A549 (cell line): ENCODE results near the gene ADCYAP1R1. TPM values are rescaled to one million over a fixed set of nuclear protein-coding genes. Genes with fewer than 3 reads are reported as not detected.

Source experiments
- ATAC-seq, 2 experiments: fragments of 200-7000 bp in 1 of 2; fragments of >200 bp in 1 of 2; cut with Nextera tagmentation in 1 of 2; cut with Tn5 transposase in 1 of 2; 3 replicates each; pipeline versions ENCODE4 v1.8.0 to v1.9.1; 2018 to 2020; ENCODE audit warnings: mild to moderate bottlenecking in 1 of 2, moderate library complexity in 1 of 2
- CTCF ChIA-PET: fragments of 300-600 bp; sonication (Branson Sonifier 250); formaldehyde crosslinking; extraction: SDS; loops from one replicate; lab custom pipeline; 2021; ENCODE audit warnings: antibody characterized with exemption, inconsistent platforms; lab: Yijun Ruan, JAX
- POLR2A ChIA-PET: fragments of 350-600 bp; formaldehyde crosslinking; extraction: SDS; loops from one replicate; lab custom pipeline; 2021; ENCODE audit warnings: antibody characterized with exemption, inconsistent platforms; lab: Yijun Ruan, JAX
- DNase-seq, 2 experiments: peaks; one replicate each; pipeline versions ENCODE4 v3.0.0 to v3.0.0-alpha.2; 2011 to 2016; ENCODE audit warnings: low read depth in 1 of 2, low spot score in 1 of 2
- FAIRE-seq: peaks from 2 replicates; lab custom pipeline; 2011; peaks lifted over from hg19 to GRCh38; lab: Jason Lieb, UNC
- H3K27ac ChIP-seq, 2 experiments: fragments of >200 bp; sonication (Bioruptor Twin); formaldehyde crosslinking; 3 replicates each; pipeline ENCODE4 v1.5.1; 2016 to 2017
- H3K4me1 ChIP-seq: fragments of >200 bp; sonication (Bioruptor Twin); formaldehyde crosslinking; 3 replicates; pipeline ENCODE4 v1.6.1; 2016
- H3K4me2 ChIP-seq: fragments of >200 bp; sonication (Bioruptor Twin); formaldehyde crosslinking; 3 replicates; pipeline ENCODE4 v1.6.1; 2016
- H3K4me3 ChIP-seq: fragments of >200 bp; sonication (Bioruptor Twin); formaldehyde crosslinking; 3 replicates; pipeline ENCODE4 v1.5.1; 2016
- H3K9me3 ChIP-seq: fragments of >200 bp; sonication (Bioruptor Twin); formaldehyde crosslinking; 3 replicates; pipeline ENCODE4 v1.6.1; 2016
- BHLHE40 ChIP-seq: IDR thresholded peaks from 2 replicates; pipeline ENCODE4 v1.6.1; 2012; ENCODE audit warnings: low read depth, low read length, inconsistent platforms
- CBX2 ChIP-seq: fragments of 200-600 bp; sonication (generic); IDR thresholded peaks from 2 replicates; pipeline ENCODE4 v1.6.1; 2016; ENCODE audit warnings: low read depth, mild to moderate bottlenecking, borderline replicate concordance
- CHD2 ChIP-seq: fragments of 150-350 bp; IDR thresholded peaks from 2 replicates; pipeline ENCODE4 v1.6.1; 2014; ENCODE audit warnings: low read length; ENCODE audit not compliant: partially characterized antibody
- CHD4 ChIP-seq: fragments of 200-600 bp; sonication (generic); IDR thresholded peaks from 2 replicates; pipeline ENCODE4 v1.6.1; 2016; ENCODE audit warnings: antibody characterized with exemption, mild to moderate bottlenecking, borderline replicate concordance
- FOXS1 ChIP-seq: fragments of 250-450 bp; sonication (Bioruptor Pico); IDR thresholded peaks from 2 replicates; pipeline ENCODE4 v1.5.0; 2020; ENCODE audit warnings: mild to moderate bottlenecking, moderate library complexity
- HMGXB4 ChIP-seq: fragments of 250-450 bp; sonication (Bioruptor Pico); IDR thresholded peaks from 2 replicates; pipeline ENCODE4 v1.5.0; 2021; ENCODE audit warnings: mild to moderate bottlenecking, moderate library complexity, borderline replicate concordance
- HOXB5 ChIP-seq: fragments of 250-450 bp; sonication (Bioruptor Pico); IDR thresholded peaks from 2 replicates; pipeline ENCODE4 v1.5.0; 2020; ENCODE audit warnings: mild to moderate bottlenecking, moderate library complexity
- KDM1A ChIP-seq: fragments of 200-600 bp; sonication (generic); IDR thresholded peaks from 2 replicates; pipeline ENCODE4 v1.6.1; 2016; ENCODE audit warnings: low read depth, mild to moderate bottlenecking
- NFE2L2 ChIP-seq: fragments of 150-350 bp; conservative IDR thresholded peaks from 2 replicates; pipeline ENCODE4 v1.6.1; 2014; ENCODE audit warnings: low read length
- RARB ChIP-seq: fragments of 250-450 bp; sonication (Bioruptor Pico); IDR thresholded peaks from 2 replicates; pipeline ENCODE4 v1.8.0; 2021; ENCODE audit warnings: mild to moderate bottlenecking, moderate library complexity
- RCOR1 ChIP-seq: fragments of 150-350 bp; IDR thresholded peaks from 2 replicates; pipeline ENCODE4 v1.6.1; 2014; ENCODE audit warnings: antibody characterized with exemption, low read length, low read depth
- RNF2 ChIP-seq: fragments of 200-600 bp; sonication (generic); IDR thresholded peaks from 2 replicates; pipeline ENCODE4 v1.6.1; 2016; ENCODE audit warnings: low read depth, mild to moderate bottlenecking, antibody characterized with exemption, moderate library complexity, borderline replicate concordance
- SREBF2 ChIP-seq: fragments of 450-650 bp; IDR thresholded peaks from 2 replicates; pipeline ENCODE4 v1.6.1; 2014; ENCODE audit warnings: mild to moderate bottlenecking, moderate library complexity
- USF2 ChIP-seq: fragments of 450-650 bp; IDR thresholded peaks from 2 replicates; pipeline ENCODE4 v1.6.1; 2014; ENCODE audit warnings: antibody characterized with exemption
- ZNF302 ChIP-seq: fragments of 250-450 bp; sonication (Bioruptor Pico); IDR thresholded peaks from 2 replicates; pipeline ENCODE4 v1.9.0; 2021; ENCODE audit warnings: inconsistent platforms, mild to moderate bottlenecking, moderate library complexity
- ZSCAN20 ChIP-seq: fragments of 250-450 bp; sonication (Bioruptor Pico); IDR thresholded peaks from 2 replicates; pipeline ENCODE4 v1.8.0; 2022; ENCODE audit warnings: mild to moderate bottlenecking, moderate library complexity
- WGBS: methylation state at CpG from one replicate; pipeline ENCODE4 v1.1.6; 2017; ENCODE audit errors: missing lambda C conversion rate; 5-methylcytosine and 5-hydroxymethylcytosine counted together
- polyA plus RNA-seq, 4 experiments: library from polyadenylated mRNA; depleted of rRNA in 3 of 4; stranded (reverse); fragments of >200 nt; fragmentation: RNase III in 1 of 4; extraction: RNeasy Plus Mini Kit Qiagen cat#74134 plus additional on column Dnase treatment in 1 of 4; gene quantifications; 2 replicates in 3 of 4; 3 replicates in 1 of 4; pipeline ENCODE4 v1.2.3, GENCODE V29; 2011 to 2017
- TF ChIP-seq, protein P1 (sequence below): IDR thresholded peaks from 2 replicates; pipeline ENCODE4 v1.6.1; 2012
- TF ChIP-seq, protein P2 (sequence below): fragments of 200-600 bp; sonication (generic); IDR thresholded peaks from 2 replicates; pipeline ENCODE4 v1.6.1; 2016; ENCODE audit warnings: antibody characterized with exemption, mild to moderate bottlenecking, moderate library complexity

The ADCYAP1R1 gene
- polyA plus RNA-seq, 2 of the 4 experiments (the other 2 are of a cell fraction), result 0.01 TPM; not detected in 1

DNA sequence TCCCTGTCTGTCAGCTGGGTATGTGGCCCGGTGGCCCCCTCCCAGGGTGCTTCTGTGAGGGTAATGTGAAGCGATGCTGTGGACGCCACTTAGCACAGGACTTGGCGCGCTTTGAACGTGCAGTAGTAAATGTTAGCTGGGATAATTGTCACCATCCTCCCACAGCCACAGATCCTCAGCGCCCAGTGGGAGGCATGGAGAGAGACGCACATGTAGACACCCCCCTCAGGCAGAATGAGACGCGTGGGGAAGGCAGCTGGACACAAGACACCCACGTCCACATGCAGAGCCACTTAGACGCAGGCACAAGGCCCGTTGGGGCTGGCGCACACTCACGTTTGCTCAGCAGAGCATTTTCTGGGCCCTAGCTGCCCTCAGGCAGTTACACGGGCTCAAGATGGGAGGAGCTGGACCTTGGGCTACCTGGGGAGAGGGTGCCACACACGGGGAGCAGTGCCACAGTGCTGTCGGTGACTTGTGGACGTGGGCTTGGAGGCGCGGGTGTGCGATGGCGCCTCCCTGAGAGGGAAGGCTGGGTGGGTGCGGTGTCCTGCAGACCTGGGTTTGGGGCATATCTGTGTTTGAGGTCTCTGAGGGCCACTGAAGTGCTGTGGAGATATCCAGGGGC is 26.4 kb downstream of the ADCYAP1R1 start:
- FAIRE-seq, result no peak

DNA sequence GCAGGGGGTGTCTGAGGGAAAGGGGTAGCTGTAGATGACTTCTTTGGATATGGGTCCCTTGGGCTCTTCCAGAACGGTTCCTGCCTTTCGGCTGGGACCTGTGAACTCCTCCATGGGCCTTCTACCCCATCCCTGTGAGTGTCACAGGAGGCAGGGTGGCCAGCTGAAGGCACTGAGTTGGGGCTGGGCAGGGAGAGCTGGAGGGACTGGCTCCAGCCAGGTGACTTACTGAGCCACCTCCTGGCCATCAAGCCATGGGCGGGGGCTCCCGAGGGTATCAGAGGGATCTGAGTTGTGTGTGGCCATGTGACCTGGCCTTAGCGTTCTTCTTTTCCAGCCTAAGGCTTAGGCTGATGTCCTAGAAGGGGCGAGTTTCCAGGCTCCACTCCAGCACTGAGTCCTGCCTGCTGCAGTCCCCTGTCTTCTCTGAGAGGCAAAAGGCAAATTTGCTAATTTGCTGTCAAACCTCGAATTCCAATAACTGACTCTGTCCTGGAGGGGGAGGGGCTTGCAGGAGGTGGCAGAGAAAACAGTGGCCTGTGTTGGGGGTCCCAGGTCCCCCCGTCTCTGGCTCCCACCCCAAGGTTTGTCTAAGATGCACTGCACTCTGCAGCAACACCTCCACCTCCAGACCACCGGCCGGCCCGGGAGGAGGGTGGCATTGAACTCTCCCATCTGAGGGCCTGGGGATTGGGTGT is 27.2 kb downstream of the ADCYAP1R1 start:
- FAIRE-seq (no peak), DNase-seq (no peak), ATAC-seq (peak in 1 of 2 experiments; percentile 17; a peak in 2 of 6 replicates)
- WGBS, result 40% methylated on average over 8 of the region's 11 CpGs
- CTCF ChIA-PET, result interaction anchor here (1.4 kb wide), 1 partner anchor 17 kb away, joined by 3 read pairs; no protein-coding TSS in a partner anchor
- Histone ChIP-seq H3K9me3 (no peaks in the 10 kb centered on the region), H3K4me3 (no peak overlapping the region), H3K4me2 (no peak overlapping the region), H3K27ac (no peak overlapping the region), H3K4me1 (no peaks in the 10 kb centered on the region)
- POLR2A ChIA-PET, result no interaction called here
- no peak for TF ChIP-seq BHLHE40
- TF ChIP-seq USF2, result no peak
- no peak for TF ChIP-seq HMGXB4
- TF ChIP-seq CHD2, result no peak
- TF ChIP-seq KDM1A, result no peak
- no peak for TF ChIP-seq ZSCAN20 (CRISPR knock-in tag)
- TF ChIP-seq, protein P1, sequence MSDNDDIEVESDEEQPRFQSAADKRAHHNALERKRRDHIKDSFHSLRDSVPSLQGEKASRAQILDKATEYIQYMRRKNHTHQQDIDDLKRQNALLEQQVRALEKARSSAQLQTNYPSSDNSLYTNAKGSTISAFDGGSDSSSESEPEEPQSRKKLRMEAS, result no peak
- TF ChIP-seq, protein P2, sequence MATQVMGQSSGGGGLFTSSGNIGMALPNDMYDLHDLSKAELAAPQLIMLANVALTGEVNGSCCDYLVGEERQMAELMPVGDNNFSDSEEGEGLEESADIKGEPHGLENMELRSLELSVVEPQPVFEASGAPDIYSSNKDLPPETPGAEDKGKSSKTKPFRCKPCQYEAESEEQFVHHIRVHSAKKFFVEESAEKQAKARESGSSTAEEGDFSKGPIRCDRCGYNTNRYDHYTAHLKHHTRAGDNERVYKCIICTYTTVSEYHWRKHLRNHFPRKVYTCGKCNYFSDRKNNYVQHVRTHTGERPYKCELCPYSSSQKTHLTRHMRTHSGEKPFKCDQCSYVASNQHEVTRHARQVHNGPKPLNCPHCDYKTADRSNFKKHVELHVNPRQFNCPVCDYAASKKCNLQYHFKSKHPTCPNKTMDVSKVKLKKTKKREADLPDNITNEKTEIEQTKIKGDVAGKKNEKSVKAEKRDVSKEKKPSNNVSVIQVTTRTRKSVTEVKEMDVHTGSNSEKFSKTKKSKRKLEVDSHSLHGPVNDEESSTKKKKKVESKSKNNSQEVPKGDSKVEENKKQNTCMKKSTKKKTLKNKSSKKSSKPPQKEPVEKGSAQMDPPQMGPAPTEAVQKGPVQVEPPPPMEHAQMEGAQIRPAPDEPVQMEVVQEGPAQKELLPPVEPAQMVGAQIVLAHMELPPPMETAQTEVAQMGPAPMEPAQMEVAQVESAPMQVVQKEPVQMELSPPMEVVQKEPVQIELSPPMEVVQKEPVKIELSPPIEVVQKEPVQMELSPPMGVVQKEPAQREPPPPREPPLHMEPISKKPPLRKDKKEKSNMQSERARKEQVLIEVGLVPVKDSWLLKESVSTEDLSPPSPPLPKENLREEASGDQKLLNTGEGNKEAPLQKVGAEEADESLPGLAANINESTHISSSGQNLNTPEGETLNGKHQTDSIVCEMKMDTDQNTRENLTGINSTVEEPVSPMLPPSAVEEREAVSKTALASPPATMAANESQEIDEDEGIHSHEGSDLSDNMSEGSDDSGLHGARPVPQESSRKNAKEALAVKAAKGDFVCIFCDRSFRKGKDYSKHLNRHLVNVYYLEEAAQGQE, result no peak
- TF ChIP-seq HOXB5 (CRISPR knock-in tag), result no peak
- no peak for TF ChIP-seq RNF2

More for the DNA sequence above, 26.4 kb downstream of the ADCYAP1R1 start:
- TF ChIP-seq CBX2 (no peak), RARB (CRISPR knock-in tag) (no peak)
- Histone ChIP-seq H3K9me3 (no peaks in the 10 kb centered on the region), H3K27ac (no peak overlapping the region), H3K4me2 (no peak overlapping the region), H3K4me3 (no peak overlapping the region), H3K4me1 (no peaks in the 10 kb centered on the region)
- no peak for ATAC-seq
- POLR2A ChIA-PET, result no interaction called here
- CTCF ChIA-PET, result interaction anchor here (1.4 kb wide), 1 partner anchor 18 kb away, joined by 3 read pairs; no protein-coding TSS in a partner anchor
- WGBS, result 65% methylated on average over 23 of the region's 24 CpGs
- no peak for DNase-seq

DNA sequence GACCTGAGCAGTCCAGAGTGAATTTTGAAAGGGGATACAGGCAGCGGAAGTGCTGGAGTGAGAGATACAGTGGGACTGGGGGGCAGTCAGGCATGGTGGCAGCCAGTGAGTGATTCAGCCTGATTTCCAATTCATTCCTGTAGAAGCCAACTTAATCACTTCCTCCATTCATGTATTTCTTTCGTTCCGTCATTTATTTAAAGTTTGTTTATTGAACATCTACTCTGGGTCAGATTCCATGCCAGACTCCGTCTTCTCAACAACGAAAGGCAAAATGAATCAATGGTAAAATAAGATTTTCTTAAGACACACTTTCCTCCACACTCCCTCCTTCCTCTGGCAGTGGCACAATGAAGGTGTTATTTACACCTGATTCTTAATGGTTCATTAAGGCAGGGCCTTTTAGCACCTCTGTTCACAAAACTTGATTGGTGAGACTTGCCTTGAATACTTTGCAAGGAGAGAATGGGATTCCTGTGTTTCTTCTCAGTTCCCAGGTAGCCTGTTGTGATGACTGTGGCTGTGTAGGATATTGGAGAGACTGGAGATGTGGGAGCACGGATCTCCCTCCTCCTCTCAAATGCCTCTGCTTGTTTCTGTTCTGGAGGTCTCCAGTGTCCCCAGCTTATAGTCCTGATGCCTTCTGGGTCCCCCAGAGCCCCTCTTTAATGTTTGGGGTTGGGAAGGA is 27.9 kb downstream of the ADCYAP1R1 start:
- ATAC-seq (no peak), FAIRE-seq (no peak), DNase-seq (no peak)
- CTCF ChIA-PET, result no interaction called here
- H3K4me1 ChIP-seq, result no peaks in the 10 kb centered on the region
- WGBS, result 24% methylated on average over 6 of the region's 6 CpGs
- POLR2A ChIA-PET, result no interaction called here
- no peak overlapping the region for H3K4me3 ChIP-seq
- H3K27ac ChIP-seq, result no peak overlapping the region
- no peak overlapping the region for H3K4me2 ChIP-seq
- no peaks in the 10 kb centered on the region for H3K9me3 ChIP-seq
- no peak for TF ChIP-seq NFE2L2
- no peak for TF ChIP-seq FOXS1 (CRISPR knock-in tag)
- TF ChIP-seq ZNF302 (CRISPR knock-in tag), result no peak
- no peak for TF ChIP-seq SREBF2
- no peak for TF ChIP-seq RCOR1
- no peak for TF ChIP-seq CHD4
- TF ChIP-seq, protein P2, result no peak
